SK-N-SH treated with all-trans-retinoic acid at 6 μM for 48 hours (cell line): ENCODE results near the gene MICAL1.

Experiments used
- ATAC-seq: fragments of 200-7000 bp; cut with Tn5 transposase; 3 replicates; pipeline ENCODE4 v1.9.1; 2020; ENCODE audit warnings: mild to moderate bottlenecking, moderate library complexity
- ARNTL ChIP-seq: fragments of 450-650 bp; formaldehyde crosslinking; IDR thresholded peaks from 2 replicates; pipeline ENCODE4 v1.5.0; 2020; ENCODE audit warnings: low read depth, mild to moderate bottlenecking, moderate library complexity, borderline replicate concordance
- BACH2 ChIP-seq: fragments of 250-450 bp; sonication (Bioruptor Pico); IDR thresholded peaks from 2 replicates; pipeline ENCODE4 v1.9.0; 2021; ENCODE audit warnings: mild to moderate bottlenecking, borderline replicate concordance
- CSDC2 ChIP-seq: fragments of 250-450 bp; sonication (Bioruptor Pico); IDR thresholded peaks from 2 replicates; pipeline ENCODE4 v1.5.0; 2020; ENCODE audit warnings: mild to moderate bottlenecking, moderate library complexity
- GLIS3 ChIP-seq: fragments of 250-450 bp; sonication (Bioruptor Pico); IDR thresholded peaks from 2 replicates; pipeline ENCODE4 v1.5.0; 2020; ENCODE audit warnings: mild to moderate bottlenecking, moderate library complexity
- OSR1 ChIP-seq: fragments of 250-450 bp; sonication (Bioruptor Pico); IDR thresholded peaks from 2 replicates; pipeline ENCODE4 v1.8.0; 2022; ENCODE audit warnings: moderate library complexity, mild to moderate bottlenecking, inconsistent platforms
- PPARA ChIP-seq: fragments of 250-450 bp; sonication (Bioruptor Pico); IDR thresholded peaks from 2 replicates; pipeline ENCODE4 v1.5.0; 2020; ENCODE audit warnings: mild to moderate bottlenecking, borderline replicate concordance
- RARB ChIP-seq: fragments of 250-450 bp; sonication (Bioruptor Pico); IDR thresholded peaks from 2 replicates; pipeline ENCODE4 v1.8.0; 2021; ENCODE audit warnings: mild to moderate bottlenecking, moderate library complexity
- TOX ChIP-seq: fragments of 250-450 bp; sonication (Bioruptor Pico); IDR thresholded peaks from 2 replicates; pipeline ENCODE4 v1.8.0; 2021; ENCODE audit warnings: mild to moderate bottlenecking, moderate library complexity, borderline replicate concordance
- ZC3H10 ChIP-seq: fragments of 250-450 bp; sonication (Bioruptor Pico); IDR thresholded peaks from 2 replicates; pipeline ENCODE4 v1.5.1; 2021; ENCODE audit warnings: mild to moderate bottlenecking, moderate library complexity
- ZFP3 ChIP-seq: fragments of 250-450 bp; sonication (Bioruptor Pico); IDR thresholded peaks from 2 replicates; pipeline ENCODE4 v1.5.0; 2020; ENCODE audit warnings: mild to moderate bottlenecking, moderate library complexity
- ZFP30 ChIP-seq: fragments of 450-650 bp; formaldehyde crosslinking; IDR thresholded peaks from 2 replicates; pipeline ENCODE4 v1.5.0; 2022; ENCODE audit warnings: mild to moderate bottlenecking, moderate library complexity
- ZNF565 ChIP-seq: fragments of 450-650 bp; formaldehyde crosslinking; conservative IDR thresholded peaks from 2 replicates; pipeline ENCODE4 v1.5.0; 2020; ENCODE audit warnings: low read depth, mild to moderate bottlenecking, moderate library complexity
- ZNF70 ChIP-seq: fragments of 450-650 bp; formaldehyde crosslinking; IDR thresholded peaks from 2 replicates; pipeline ENCODE4 v1.5.0; 2020; ENCODE audit warnings: mild to moderate bottlenecking, moderate library complexity
- TF ChIP-seq, protein P1 (sequence below): fragments of 250-450 bp; sonication (Bioruptor Pico); IDR thresholded peaks from 2 replicates; pipeline ENCODE4 v1.5.0; 2020; ENCODE audit warnings: mild to moderate bottlenecking, moderate library complexity
- TF ChIP-seq, protein P2 (sequence below): fragments of 250-450 bp; sonication (Bioruptor Pico); IDR thresholded peaks from 2 replicates; pipeline ENCODE4 v1.5.1; 2020; ENCODE audit warnings: low read depth, mild to moderate bottlenecking, moderate library complexity
- TF ChIP-seq, protein P3 (sequence below): fragments of 250-450 bp; sonication (Bioruptor Pico); IDR thresholded peaks from 2 replicates; pipeline ENCODE4 v1.8.0; 2020; ENCODE audit warnings: mild to moderate bottlenecking, moderate library complexity, borderline replicate concordance
- TF ChIP-seq, protein P4 (sequence below): fragments of 250-450 bp; sonication (Bioruptor Pico); IDR thresholded peaks from 2 replicates; pipeline ENCODE4 v1.5.1; 2021; ENCODE audit warnings: mild to moderate bottlenecking, moderate library complexity
- TF ChIP-seq, protein P5 (sequence below): fragments of 250-450 bp; sonication (Bioruptor Pico); IDR thresholded peaks from 2 replicates; pipeline ENCODE4 v1.8.0; 2021; ENCODE audit warnings: low read depth, mild to moderate bottlenecking, moderate library complexity, borderline replicate concordance

Gene MICAL1

DNA sequence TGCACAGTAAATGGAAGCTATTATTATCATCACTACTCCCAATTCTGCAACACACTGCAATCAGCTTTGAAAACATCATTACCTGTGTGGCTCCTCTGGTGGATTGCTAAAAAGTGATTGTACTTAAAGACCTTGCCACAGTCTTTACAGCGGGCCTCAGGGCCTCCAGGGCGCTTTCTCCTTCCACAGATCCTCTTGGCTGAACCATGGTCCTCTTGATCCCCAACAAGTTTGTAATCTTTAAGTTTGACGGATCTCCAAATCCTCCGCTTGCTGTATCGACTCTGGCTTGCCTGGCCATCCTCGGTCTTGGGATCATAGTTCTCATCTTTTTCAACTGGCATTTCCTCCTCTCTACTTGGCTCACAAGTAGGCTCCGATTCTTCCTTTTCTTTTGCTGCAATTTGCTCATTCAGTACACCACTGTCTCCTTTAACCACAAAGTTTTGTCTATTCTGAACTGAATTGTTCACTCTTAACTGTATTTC is 25.5 kb upstream of the MICAL1 start:
- TF ChIP-seq, protein P1, sequence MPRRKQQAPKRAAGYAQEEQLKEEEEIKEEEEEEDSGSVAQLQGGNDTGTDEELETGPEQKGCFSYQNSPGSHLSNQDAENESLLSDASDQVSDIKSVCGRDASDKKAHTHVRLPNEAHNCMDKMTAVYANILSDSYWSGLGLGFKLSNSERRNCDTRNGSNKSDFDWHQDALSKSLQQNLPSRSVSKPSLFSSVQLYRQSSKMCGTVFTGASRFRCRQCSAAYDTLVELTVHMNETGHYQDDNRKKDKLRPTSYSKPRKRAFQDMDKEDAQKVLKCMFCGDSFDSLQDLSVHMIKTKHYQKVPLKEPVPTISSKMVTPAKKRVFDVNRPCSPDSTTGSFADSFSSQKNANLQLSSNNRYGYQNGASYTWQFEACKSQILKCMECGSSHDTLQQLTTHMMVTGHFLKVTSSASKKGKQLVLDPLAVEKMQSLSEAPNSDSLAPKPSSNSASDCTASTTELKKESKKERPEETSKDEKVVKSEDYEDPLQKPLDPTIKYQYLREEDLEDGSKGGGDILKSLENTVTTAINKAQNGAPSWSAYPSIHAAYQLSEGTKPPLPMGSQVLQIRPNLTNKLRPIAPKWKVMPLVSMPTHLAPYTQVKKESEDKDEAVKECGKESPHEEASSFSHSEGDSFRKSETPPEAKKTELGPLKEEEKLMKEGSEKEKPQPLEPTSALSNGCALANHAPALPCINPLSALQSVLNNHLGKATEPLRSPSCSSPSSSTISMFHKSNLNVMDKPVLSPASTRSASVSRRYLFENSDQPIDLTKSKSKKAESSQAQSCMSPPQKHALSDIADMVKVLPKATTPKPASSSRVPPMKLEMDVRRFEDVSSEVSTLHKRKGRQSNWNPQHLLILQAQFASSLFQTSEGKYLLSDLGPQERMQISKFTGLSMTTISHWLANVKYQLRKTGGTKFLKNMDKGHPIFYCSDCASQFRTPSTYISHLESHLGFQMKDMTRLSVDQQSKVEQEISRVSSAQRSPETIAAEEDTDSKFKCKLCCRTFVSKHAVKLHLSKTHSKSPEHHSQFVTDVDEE (CRISPR knock-in tag) = no peak
- TF ChIP-seq ZFP30 (CRISPR knock-in tag) = no peak
- TF ChIP-seq BACH2 = no peak
- TF ChIP-seq ZNF70 = no peak
- no peak for TF ChIP-seq GLIS3 (CRISPR knock-in tag)
- no peak for TF ChIP-seq OSR1
- TF ChIP-seq, protein P2, sequence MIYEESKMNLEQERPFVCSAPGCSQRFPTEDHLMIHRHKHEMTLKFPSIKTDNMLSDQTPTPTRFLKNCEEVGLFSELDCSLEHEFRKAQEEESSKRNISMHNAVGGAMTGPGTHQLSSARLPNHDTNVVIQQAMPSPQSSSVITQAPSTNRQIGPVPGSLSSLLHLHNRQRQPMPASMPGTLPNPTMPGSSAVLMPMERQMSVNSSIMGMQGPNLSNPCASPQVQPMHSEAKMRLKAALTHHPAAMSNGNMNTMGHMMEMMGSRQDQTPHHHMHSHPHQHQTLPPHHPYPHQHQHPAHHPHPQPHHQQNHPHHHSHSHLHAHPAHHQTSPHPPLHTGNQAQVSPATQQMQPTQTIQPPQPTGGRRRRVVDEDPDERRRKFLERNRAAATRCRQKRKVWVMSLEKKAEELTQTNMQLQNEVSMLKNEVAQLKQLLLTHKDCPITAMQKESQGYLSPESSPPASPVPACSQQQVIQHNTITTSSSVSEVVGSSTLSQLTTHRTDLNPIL (CRISPR knock-in tag) = no peak
- no peak for TF ChIP-seq ZFP3 (CRISPR knock-in tag)
- TF ChIP-seq ZNF565 (CRISPR knock-in tag) = no peak
- TF ChIP-seq TOX (CRISPR knock-in tag) = no peak
- TF ChIP-seq, protein P3, sequence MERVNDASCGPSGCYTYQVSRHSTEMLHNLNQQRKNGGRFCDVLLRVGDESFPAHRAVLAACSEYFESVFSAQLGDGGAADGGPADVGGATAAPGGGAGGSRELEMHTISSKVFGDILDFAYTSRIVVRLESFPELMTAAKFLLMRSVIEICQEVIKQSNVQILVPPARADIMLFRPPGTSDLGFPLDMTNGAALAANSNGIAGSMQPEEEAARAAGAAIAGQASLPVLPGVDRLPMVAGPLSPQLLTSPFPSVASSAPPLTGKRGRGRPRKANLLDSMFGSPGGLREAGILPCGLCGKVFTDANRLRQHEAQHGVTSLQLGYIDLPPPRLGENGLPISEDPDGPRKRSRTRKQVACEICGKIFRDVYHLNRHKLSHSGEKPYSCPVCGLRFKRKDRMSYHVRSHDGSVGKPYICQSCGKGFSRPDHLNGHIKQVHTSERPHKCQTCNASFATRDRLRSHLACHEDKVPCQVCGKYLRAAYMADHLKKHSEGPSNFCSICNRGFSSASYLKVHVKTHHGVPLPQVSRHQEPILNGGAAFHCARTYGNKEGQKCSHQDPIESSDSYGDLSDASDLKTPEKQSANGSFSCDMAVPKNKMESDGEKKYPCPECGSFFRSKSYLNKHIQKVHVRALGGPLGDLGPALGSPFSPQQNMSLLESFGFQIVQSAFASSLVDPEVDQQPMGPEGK (CRISPR knock-in tag) = no peak
- TF ChIP-seq ZC3H10 (CRISPR knock-in tag) = no peak
- no peak for TF ChIP-seq ARNTL
- TF ChIP-seq PPARA (CRISPR knock-in tag) = no peak
- no peak for TF ChIP-seq RARB (CRISPR knock-in tag)
- TF ChIP-seq, protein P4, sequence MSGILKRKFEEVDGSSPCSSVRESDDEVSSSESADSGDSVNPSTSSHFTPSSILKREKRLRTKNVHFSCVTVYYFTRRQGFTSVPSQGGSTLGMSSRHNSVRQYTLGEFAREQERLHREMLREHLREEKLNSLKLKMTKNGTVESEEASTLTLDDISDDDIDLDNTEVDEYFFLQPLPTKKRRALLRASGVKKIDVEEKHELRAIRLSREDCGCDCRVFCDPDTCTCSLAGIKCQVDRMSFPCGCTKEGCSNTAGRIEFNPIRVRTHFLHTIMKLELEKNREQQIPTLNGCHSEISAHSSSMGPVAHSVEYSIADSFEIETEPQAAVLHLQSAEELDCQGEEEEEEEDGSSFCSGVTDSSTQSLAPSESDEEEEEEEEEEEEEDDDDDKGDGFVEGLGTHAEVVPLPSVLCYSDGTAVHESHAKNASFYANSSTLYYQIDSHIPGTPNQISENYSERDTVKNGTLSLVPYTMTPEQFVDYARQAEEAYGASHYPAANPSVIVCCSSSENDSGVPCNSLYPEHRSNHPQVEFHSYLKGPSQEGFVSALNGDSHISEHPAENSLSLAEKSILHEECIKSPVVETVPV (CRISPR knock-in tag) = no peak
- TF ChIP-seq CSDC2 (CRISPR knock-in tag) = no peak
- no peak for ATAC-seq

DNA sequence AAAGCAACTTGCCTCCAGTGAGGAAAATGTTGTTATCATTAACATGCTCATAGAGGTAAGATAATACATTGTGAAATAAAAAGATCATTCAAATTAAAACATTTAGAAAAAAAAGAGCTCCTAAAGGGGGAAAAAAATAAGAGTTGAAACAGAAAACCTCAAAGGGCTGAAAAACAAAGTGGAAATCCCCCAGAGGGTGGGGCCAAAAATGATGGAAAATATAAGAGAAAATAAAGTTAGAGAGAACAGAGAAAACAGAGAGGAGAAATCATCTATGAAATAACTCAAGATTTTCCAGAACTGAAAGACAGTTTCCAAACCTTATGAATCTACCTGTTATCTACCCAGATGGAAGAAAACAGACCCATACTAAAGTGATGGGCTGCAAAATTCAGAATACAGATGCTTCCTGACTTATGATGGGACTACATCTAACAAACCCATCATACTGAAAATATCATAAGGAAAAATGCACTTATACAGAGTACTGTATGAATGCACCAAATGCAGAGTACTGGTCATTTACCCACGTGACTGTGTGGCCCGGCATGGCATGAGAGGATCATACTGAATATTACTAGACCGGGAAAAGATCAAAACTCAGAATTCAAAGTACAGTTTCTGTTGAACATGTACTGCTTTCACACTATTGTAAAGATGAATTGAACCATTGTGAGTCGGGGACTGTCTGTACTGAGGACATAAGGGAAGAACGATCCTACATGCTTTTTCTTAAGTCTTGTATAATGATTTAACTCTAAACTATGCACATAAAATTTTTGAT is 23.5 kb upstream of the MICAL1 start:
- no peak for TF ChIP-seq ARNTL
- no peak for TF ChIP-seq CSDC2 (CRISPR knock-in tag)
- TF ChIP-seq ZC3H10 (CRISPR knock-in tag) = no peak
- TF ChIP-seq, protein P3 (CRISPR knock-in tag) = no peak
- TF ChIP-seq PPARA (CRISPR knock-in tag) = no peak
- TF ChIP-seq, protein P1 (CRISPR knock-in tag) = no peak
- TF ChIP-seq, protein P4 (CRISPR knock-in tag) = no peak
- TF ChIP-seq, protein P5, sequence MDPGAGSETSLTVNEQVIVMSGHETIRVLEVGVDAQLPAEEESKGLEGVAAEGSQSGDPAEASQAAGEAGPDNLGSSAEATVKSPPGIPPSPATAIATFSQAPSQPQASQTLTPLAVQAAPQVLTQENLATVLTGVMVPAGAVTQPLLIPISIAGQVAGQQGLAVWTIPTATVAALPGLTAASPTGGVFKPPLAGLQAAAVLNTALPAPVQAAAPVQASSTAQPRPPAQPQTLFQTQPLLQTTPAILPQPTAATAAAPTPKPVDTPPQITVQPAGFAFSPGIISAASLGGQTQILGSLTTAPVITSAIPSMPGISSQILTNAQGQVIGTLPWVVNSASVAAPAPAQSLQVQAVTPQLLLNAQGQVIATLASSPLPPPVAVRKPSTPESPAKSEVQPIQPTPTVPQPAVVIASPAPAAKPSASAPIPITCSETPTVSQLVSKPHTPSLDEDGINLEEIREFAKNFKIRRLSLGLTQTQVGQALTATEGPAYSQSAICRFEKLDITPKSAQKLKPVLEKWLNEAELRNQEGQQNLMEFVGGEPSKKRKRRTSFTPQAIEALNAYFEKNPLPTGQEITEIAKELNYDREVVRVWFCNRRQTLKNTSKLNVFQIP (CRISPR knock-in tag) = no peak
- TF ChIP-seq RARB (CRISPR knock-in tag) = no peak
- TF ChIP-seq, protein P2 (CRISPR knock-in tag) = no peak
- TF ChIP-seq, all 23 proteins: peak for 0
- no peak for ATAC-seq
